Left ventricle myocardium inferior (tissue), 1 donor: ENCODE measurements around the gene ASGR1. TPM values are rescaled to one million over a fixed set of nuclear protein-coding genes. Genes with fewer than 3 reads are reported as not detected.
"Not testable (repeated sequence)": the region's sequence is repeated elsewhere in the genome, so short reads cannot be mapped to it uniquely, and the experiment has no call there.

Source experiments
- DNase-seq: peaks from one replicate; pipeline ENCODE4 v3.0.0-alpha.2; 2020
- H3K27ac ChIP-seq: fragments of 200-600 bp; replicated peaks from 2 replicates; pipeline ENCODE4 v1.8.0; 2021
- H3K27me3 ChIP-seq: fragments of 200-600 bp; 2 replicates; pipeline ENCODE4 v1.8.0; 2021; ENCODE audit warnings: low read depth
- H3K36me3 ChIP-seq: fragments of 200-600 bp; 2 replicates; pipeline ENCODE4 v1.8.0; 2021
- H3K4me1 ChIP-seq: fragments of 200-600 bp; 2 replicates; pipeline ENCODE4 v1.8.0; 2021
- H3K4me3 ChIP-seq: fragments of 200-600 bp; 2 replicates; pipeline ENCODE4 v1.8.0; 2021; ENCODE audit warnings: mild to moderate bottlenecking, moderate library complexity
- H3K9me3 ChIP-seq: fragments of 200-600 bp; replicated peaks from 2 replicates; pipeline ENCODE4 v1.8.0; 2021
- intact Hi-C: fragments of 100-400 bp; cut with micrococcal nuclease; formaldehyde crosslinking; loops from one replicate; pipeline ENCODE4 v1.11.0; 2022
- total RNA-seq: library from RNA; stranded (reverse); fragmentation: NEBNext Ultra II Directional; extraction: Animal tissue kit (Norgen Biotek cat#: 25700); gene quantifications from one replicate; pipeline ENCODE4 v1.2.1, GENCODE V29; 2021
- TF ChIP-seq, protein P1 (sequence below): fragments of 200-600 bp; IDR thresholded peaks from 2 replicates; pipeline ENCODE4 v1.8.0; 2021; ENCODE audit warnings: antibody characterized with exemption, mild to moderate bottlenecking, borderline replicate concordance
- donor health status: DM: no; HTN: yes; CAD: no; lungs with severe emphysema.

ASGR1 gene
- total RNA-seq, 1 donor from 2014 or later: 0.14 TPM

DNA sequence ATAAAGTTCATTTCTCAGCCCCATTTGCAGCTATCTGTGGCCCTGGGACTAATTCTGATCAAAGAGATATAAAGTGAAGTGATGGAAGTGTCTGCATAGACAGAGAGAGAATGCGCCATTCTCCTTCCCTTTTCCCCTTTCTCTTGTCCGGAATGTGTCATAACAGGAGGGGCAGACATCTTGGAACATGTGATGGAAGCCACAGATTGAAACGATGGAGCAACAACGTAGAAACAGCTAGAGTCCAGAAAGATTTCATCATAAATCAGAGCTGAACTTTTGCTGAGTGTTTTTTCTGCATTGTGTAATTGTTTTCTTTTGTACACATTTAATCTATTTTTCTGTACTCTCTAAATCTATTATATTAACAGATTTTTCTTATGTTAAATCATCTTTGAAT lies 11.3 kb downstream of the ASGR1 start:
- no peaks in the 10 kb centered on the region for H3K4me1 ChIP-seq
- intact Hi-C loops: no loop called here
- no peaks in the 10 kb centered on the region for H3K36me3 ChIP-seq
- TF ChIP-seq, protein P1, sequence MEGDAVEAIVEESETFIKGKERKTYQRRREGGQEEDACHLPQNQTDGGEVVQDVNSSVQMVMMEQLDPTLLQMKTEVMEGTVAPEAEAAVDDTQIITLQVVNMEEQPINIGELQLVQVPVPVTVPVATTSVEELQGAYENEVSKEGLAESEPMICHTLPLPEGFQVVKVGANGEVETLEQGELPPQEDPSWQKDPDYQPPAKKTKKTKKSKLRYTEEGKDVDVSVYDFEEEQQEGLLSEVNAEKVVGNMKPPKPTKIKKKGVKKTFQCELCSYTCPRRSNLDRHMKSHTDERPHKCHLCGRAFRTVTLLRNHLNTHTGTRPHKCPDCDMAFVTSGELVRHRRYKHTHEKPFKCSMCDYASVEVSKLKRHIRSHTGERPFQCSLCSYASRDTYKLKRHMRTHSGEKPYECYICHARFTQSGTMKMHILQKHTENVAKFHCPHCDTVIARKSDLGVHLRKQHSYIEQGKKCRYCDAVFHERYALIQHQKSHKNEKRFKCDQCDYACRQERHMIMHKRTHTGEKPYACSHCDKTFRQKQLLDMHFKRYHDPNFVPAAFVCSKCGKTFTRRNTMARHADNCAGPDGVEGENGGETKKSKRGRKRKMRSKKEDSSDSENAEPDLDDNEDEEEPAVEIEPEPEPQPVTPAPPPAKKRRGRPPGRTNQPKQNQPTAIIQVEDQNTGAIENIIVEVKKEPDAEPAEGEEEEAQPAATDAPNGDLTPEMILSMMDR: no peak
- H3K27ac ChIP-seq: no peak overlapping the region
- no peak overlapping the region for H3K4me3 ChIP-seq
- H3K27me3 ChIP-seq: peaks cover 24% of the 10 kb centered on the region
- H3K9me3 ChIP-seq: peaks cover 27% of the 10 kb centered on the region
- no peak for DNase-seq

DNA sequence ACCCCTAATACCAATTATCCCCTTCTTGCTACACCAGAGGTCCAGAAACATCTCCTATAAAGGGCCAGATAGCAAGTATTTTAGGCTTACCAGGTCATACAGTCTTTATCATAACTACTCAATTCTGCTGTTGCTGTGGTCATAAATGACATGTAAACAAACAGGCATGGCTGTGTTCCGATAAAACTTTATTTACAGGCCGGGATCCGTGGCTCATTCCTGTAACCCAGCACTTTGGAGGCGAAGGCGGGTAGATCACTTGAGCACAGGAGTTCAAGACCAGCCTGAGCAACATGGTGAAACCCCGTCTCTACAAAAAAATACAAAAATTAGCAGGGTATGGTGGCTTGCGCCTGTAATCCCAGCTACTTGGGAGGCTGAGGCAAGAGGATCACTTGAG lies 12.3 kb downstream of the ASGR1 start:
- H3K27me3 ChIP-seq: peaks cover 23% of the 10 kb centered on the region
- no peak for DNase-seq
- intact Hi-C loops: no loop called here
- no peak overlapping the region for H3K27ac ChIP-seq
- no peaks in the 10 kb centered on the region for H3K36me3 ChIP-seq
- no peak overlapping the region for H3K4me3 ChIP-seq
- H3K4me1 ChIP-seq: no peaks in the 10 kb centered on the region
- peaks cover 27% of the 10 kb centered on the region for H3K9me3 ChIP-seq
- TF ChIP-seq, protein P1: no peak

DNA sequence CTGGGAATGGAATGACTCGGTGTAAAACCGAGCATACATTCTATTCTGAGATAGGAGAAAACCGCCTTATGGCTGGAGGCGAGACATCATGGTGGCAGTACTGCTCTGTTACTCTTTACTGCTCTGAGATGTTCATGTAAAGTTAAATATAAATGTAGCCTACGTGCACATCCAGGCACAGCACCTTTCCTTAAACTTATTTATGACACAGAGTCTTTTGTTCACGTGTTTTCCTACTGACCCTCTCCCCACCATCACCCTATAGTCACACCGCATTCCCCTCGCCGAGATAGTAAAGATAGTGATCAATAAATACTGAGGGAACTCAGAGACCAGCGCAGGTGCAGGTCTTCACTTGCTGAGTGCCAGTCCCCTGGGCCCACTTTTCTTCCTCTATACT lies 19.6 kb downstream of the ASGR1 start:
- DNase-seq, H3K4me3 ChIP-seq: not testable (repeated sequence)

DNA sequence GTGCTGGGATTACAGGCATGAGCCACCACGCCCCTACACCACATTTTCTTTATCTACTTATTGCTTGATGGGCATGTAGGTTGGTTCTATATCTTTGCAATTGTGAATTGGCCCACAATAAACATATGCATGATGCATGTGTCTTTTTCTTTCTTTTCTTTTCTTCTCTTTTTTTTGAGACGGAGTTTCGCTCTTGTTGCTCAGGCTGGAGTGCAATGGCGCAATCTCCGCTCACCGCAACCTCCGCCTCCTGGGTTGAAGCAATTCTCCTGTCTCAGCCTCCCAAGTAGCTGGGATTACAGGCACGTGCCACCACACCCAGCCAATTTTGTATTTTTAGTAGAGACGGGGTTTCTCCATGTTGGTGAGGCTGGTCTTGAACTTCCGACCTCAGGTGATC lies 20.7 kb downstream of the ASGR1 start:
- intact Hi-C loops, H3K36me3 ChIP-seq, H3K4me3 ChIP-seq, H3K4me1 ChIP-seq, H3K9me3 ChIP-seq, H3K27ac ChIP-seq, DNase-seq: not testable (repeated sequence)
- peaks cover 83% of the 10 kb centered on the region for H3K27me3 ChIP-seq

More for the DNA sequence above, 19.6 kb downstream of the ASGR1 start:
- H3K4me1 ChIP-seq, H3K36me3 ChIP-seq, H3K9me3 ChIP-seq, intact Hi-C loops, H3K27ac ChIP-seq: not testable (repeated sequence)
- peaks cover 80% of the 10 kb centered on the region for H3K27me3 ChIP-seq

DNA sequence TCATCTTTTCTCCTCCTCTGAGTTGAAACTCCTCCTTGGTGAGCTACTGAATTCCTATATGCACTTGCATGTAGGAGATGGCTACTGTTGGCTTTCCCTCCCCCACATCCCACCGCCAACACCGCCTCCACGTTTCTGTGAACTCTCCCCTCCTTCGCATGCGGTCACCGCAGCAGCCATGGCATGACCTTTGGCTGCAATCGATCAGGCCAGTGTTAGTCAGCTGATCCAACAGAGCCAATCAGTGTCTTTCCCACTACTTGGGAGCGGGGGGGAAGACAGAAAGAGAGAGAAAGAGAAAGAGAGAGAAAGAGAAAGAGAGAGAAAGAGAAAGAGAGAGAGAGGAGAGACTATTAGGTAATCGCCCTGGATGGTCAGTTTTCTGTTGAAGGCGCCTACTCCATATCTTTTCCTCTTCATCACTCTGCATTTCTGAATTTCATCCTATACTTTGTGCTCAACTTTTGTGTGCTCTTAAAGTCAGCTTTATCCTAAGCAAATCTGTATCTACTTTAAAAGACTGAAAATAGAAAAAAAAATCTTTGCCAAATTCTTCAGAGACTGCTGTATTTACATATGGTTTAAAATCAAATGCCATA lies 22.7 kb downstream of the ASGR1 start:
- Histone ChIP-seq H3K36me3 (no peaks in the 10 kb centered on the region), H3K27ac (no peak overlapping the region), H3K4me3 (no peak overlapping the region), H3K9me3 (no peaks in the 10 kb centered on the region), H3K4me1 (no peaks in the 10 kb centered on the region), H3K27me3 (peaks cover 98% of the 10 kb centered on the region)
- no peak for DNase-seq
- intact Hi-C loops: no loop called here
- TF ChIP-seq, protein P1: no peak

DNA sequence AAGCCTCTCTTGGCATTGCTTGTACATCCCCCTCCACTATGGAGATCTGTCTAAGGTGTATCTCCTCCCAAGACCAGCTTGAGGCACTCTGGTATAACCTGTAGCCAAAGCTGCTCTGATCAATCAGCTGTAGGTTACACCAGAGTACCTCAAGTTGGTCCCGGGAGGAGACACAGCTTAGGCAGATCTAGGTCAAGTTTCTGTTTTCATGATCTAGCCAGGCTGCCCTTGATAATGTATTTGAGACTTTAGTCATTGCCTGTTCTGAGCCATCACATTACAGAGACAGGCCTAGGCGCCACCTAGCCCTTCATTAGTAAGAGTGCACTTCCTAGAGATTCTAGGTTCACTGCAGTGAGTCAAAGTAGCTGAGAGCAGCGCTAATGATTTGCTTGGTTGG lies 31.4 kb downstream of the ASGR1 start:
- H3K4me3 ChIP-seq: no peak overlapping the region
- H3K27ac ChIP-seq: no peak overlapping the region
- peaks cover 85% of the 10 kb centered on the region for H3K27me3 ChIP-seq
- intact Hi-C loops: no loop called here
- DNase-seq: no peak
- H3K9me3 ChIP-seq: no peaks in the 10 kb centered on the region
- TF ChIP-seq, protein P1: no peak
- H3K36me3 ChIP-seq: no peaks in the 10 kb centered on the region
- no peaks in the 10 kb centered on the region for H3K4me1 ChIP-seq
